ENCODE data around the gene TOPBP1.

Gene TOPBP1

DNA sequence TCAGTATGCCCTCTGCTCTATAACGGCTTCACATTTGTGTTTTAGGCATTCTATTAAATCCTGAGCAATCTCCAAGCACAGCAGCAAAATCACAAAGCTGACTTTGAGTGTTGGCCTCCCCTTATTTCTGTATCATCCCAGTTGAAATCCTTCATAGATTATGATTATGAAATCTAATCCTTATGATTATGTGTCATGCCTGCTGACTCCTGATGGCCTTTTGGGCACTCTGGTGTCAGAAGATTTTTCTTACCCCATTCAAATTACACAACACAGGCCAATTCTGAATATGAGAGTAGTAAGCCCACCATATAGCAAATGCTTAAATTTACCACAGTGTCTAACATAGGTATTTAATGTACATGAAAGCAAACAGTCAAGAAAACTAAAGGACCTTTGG is 53.9 kb downstream of the TOPBP1 start:
- peak; percentile 18 for DNase-seq (ENCODE audit: low read depth)

DNA sequence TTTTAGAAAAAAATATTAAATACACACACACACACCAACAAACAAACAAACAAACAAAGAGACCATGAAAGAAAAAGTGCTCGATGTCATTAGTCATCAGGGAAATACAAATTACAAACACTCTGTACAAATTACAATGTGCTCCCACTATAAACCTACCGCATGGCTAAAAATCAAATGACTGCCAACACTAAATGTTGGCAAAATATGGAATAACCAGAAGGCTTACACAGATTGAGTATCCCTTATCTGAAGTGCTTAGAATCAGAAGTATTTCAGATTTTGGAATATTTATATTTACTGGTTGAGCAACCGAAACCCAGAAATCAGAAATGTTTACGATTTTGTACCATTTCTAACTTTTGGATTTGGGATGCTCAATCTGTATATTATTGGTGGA is 54.8 kb downstream of the TOPBP1 start:
- no peak for DNase-seq (ENCODE audit: low read depth)

DNA sequence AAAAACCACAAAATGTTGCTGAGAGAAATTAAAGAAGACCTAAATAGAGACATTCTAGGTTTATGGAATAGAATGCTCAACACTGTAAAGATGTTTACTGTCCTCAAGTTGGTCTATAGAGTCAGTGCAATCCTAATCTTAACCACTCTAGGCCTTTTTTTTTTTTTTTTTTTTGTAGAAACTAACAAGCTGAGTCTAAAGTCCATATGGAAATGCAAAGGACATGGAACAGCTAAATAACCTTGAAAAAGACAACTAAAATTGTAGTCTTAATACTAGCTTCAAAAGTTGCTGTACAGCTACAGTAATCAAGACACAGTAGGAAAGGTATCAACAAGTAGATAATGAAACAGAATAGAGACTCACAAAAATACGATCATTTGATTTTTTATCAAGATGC is 55.4 kb downstream of the TOPBP1 start:
- no peak for DNase-seq (ENCODE audit: low read depth)

DNA sequence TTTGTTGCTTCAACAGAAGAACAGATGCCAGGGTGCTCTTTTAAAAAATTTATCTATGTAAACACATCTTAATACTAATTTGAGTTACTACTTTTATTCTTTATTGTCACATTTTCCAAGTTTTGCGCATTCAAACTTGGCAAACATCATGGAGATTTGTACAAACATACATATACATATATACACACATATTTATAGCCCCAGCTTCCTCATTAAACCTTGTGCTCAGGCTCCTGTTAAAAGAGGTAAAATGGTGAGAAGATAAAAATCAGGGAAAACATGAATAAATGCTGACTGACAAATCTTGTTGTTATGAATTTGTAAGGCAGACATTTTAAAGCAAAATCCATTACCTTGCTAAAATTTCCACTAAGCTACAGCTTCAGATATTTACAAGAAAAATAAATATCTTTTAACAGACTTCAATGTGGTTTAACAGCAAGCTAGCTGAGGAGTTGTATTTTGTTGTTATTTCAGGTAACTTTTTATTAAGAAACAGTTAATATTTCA is 61.1 kb downstream of the TOPBP1 start:
- no peak for DNase-seq (ENCODE audit: low read depth)

DNA sequence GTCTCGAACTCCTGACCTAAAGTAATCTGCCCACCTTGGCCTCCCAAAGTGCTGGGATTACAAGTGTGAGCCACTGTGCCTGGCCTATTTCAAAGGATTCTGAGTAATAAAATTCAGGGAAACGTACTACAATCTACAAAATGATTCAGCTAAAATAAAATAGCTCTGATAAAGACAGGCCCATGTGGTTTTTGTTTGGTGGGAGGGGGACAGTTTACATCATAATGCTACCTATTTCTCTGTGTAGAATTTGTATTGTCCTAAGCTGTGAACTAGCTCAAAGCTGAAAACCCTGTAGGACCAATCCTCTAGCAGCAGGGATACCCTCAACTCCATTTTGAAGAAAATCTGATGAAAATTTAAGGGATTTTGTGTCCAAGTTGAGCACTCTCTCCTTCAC is 62.5 kb downstream of the TOPBP1 start:
- DNase-seq (ENCODE audit: low read depth) = no peak

DNA sequence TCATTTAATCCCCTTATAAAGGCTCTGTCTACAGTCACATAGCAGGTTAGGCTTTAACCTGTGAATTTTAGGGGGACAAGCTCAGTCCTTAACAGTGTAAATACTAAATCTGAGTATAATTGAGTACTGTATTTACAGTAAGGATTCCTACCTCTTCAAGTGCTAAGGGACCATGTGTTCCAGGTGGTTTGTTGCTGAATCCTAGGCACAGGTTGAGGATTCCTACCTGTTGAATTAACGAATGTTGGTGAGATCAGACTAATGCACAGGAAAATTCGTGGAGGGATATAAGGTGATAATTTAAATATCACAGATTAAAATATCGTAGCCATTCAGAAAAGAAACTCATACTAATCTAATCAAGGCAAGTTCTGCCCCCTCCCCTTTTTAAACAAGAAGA is 63.3 kb downstream of the TOPBP1 start:
- DNase-seq (ENCODE audit: low read depth) = no peak

DNA sequence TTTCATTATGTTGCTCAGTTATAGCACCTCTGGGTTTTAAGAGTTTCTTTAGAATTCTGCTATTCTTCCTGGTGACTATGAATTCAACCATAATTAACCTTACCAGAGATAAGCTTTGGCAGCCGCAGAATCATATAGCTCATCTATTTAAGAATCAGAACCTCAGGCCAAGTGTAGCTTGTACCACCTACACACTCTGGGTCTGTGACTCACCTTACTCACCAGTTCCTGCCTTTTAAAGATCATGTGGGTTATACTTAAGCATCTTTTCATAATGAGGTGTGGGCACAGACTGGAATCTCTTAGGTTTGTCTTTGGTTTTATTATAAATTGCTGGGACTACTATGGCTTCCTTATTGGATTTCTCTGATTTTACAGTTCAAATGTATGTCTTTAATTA is 66.4 kb downstream of the TOPBP1 start:
- peak; percentile 59 for DNase-seq (ENCODE audit: low read depth)

DNA sequence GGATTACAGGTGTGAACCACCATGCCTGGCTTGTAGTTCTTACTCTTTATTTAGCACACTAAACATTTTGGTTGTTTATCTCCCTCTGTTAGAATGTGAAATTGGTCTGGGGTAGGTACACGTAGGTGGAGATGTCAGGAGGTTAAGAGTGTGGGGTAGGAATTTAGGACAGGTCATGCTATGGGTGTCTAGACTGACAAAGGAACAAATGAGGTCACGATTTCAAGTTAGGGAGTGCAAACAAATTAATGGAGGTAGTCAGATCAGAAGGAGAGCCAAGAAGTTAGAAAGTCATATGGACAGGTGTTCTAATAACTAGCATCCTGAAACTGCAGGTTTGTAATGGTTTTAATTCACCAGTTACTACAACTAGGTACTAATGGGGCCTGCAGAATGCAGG is 68.5 kb downstream of the TOPBP1 start:
- no peak for DNase-seq (ENCODE audit: low read depth)

DNA sequence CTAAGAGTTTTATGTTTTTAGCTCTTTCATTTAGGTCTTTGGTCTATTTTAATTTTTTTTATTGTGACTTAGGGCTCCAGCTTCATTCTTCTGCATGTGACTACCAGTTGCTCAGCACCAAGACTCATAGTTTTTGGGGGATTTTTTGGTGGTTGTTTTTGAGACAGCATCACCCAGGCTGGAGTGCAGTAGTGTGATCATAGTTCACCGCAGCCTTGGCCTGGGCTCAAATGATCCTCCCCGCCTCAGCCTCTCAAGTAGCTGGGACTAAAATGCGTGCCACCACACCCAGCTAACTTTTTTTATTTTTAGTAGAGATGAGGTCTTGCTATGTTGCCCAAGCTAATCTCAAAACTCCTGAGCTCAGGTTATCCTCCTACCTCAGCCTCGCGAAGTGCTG is 68.9 kb downstream of the TOPBP1 start:
- no peak for DNase-seq (ENCODE audit: low read depth)

DNA sequence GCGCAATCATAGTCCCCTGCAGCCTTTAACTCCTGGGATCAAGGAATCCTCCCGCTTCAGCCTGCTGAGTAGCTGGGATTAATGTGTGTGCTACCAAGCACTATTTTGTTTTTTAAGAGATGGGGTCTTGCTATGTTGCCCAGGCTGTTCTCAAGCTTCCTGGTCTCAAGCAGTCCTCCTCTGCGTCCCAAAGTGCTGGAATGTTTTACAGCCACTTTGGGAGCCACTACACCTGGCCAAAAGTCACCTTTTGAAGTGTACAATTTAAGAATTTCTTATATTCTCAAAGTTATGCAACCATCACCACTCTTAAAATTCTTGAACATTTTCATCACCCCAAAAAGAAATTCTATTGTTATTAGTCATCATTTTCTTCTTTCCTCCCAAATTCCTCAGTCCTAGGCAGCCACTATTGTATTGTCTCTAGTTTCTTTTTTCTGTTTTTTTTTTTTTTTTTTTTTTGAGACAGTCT is 70.4 kb downstream of the TOPBP1 start:
- DNase-seq (ENCODE audit: low read depth) = no peak

DNA sequence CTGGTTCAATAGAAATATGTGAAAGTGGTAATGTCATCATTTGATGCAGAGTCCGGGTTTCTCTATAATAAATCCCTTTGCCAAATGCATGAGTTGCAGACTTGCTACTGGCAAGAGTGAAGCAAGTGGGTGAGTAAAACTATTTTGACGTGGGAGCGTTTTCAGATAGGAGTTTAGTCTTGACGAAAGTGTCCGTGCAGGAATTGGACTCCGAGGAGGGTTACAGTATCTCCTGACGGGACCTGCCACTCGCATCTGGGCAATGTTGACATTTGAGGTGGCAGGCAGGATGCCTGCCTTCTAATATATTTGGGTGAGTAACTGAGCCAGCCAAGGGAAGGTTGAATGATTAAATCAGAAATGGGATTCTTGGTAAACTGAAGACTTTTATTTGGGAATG is 72.2 kb downstream of the TOPBP1 start:
- no peak for DNase-seq (ENCODE audit: low read depth)

DNA sequence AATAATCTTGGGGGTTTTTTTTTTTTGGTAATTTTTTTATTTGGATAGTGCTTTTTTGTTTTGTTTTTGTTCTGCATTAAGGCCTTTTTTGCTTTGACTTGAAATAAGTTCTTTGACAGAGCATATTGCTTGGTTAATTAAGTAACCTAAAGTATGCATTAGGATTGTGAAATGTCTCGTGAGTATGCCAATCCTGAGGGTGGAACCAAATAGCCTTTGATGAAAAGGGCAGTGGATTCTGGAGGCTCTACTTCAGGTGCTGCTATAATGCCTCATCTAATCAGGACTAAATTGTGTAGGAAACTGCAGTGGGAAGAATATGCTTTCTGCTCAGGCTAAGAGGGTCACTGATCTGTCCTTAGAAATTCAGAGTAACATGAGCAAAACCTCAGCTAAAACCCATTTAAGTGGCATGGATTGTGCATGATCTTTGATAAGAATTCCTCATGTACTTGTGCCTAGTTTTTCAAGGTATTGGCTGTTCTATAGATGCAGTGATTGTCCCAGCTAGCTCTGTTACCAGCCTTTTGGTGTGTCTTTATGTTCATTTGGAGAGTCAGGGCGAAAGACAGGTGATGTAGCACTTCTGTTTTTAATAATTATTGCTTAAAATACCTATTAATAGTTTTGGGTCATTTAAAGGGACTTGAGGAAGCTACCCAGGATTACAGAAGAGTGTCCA is 72.8 kb downstream of the TOPBP1 start:
- DNase-seq (ENCODE audit: low read depth) = no peak

DNA sequence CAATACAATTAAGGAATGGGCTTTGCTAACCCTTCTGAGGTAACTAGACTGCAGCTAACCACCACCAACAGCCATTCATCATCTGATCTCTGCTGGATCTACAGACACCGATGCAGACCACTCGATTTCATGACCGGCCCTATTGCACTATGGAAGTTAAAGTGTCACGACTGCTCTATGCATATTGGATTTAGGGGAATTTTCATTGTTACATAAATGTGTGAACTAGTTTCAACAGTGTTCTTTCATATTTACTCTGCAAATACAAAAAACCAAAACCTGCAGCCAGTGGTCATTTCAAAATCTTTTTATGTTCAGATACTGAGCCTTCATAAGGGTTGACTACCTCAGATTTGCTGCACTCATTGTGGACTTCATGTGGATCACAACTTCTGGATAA is 73.7 kb downstream of the TOPBP1 start:
- DNase-seq (ENCODE audit: low read depth) = no peak

DNA sequence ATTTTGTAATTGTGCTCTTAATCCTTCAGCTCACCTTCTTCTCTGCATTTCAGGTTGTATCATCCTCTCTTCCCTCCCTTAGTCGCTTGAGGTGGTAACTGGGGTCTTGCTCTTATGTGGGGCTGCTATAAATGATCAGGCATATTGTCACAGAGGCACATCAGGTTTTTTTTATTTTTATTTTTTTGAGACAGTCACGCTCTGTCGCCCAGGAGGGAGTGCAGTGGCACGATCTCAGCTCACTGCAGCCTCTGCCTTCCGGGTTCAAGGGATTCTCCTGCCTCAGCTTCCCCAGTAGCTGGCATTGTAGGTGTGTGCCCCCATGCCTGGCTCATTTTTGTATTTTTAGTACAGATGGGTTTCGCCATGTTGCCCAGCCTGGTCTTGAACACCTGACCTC is 78.3 kb downstream of the TOPBP1 start:
- no peak for DNase-seq (ENCODE audit: low read depth)

DNA sequence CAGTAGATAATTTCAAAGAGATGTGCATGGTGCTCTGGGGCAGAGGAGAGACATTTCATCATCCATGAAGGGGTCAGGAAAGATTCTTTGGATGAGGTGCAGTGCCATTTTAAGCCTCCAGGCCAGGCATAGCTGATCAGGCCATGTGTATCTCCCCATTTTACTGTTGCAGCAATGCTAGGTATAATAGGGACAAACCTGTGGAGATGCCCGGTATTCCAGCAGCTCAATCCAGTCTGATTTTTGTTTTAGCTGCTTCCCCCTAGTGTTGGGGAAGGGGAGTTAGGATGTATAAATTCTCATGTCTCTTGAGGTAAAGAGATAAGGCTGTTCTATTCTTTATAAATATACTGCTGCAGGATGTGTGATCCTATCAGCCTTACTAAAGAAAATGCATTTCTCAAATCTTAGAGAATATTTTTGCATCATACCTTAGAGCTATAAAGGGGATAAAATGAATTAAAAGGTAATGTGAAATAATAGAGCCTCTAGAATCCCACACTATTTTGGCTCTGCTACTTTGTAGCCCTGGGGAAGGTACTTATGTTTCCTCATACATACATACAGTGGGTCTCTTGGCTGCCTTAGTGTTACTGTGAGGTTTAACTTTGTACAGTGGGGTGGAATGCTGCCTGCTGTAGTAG is 83.1 kb downstream of the TOPBP1 start:
- peak; percentile 55 for DNase-seq (ENCODE audit: low read depth)

DNA sequence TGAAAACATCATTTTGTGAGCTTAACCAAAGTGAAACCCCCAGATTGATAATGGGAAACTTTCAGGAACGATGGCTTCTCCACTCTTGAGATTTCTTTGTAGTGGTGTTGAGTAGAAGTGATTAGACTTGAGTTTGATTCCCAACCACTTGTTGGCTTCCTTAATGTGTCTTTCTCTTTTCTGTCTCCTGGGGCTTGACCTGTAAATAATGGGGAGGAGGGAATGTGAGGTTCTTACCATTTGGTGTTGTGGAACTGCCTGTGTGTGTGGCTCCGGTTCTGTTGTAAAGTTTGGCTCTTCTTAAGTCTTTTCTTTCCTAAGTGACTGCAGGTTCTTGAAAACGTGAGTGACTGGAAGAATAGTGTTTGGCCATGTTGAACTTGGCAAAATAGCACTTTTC is 85.6 kb downstream of the TOPBP1 start:
- DNase-seq (ENCODE audit: low read depth) = no peak

DNA sequence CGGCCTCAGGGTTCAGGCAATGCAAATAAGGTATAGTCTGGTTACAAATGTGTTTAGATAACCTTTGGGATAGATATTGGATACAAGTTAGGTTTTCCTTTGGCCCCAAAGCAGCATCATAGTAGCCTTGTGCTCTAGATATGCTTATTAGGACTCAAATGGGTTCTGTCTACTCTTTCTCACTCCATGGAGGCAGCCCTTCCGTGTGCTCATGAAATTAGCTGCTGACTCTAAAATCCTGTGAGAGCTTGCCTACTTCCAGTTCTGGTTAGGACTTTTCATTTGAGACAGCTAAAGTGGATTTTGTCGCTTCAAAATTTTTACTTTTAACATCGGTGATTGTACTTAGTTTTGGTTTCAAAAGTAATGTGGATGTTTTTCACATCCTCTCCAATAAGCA is 86.7 kb downstream of the TOPBP1 start:
- DNase-seq (ENCODE audit: low read depth) = no peak

DNA sequence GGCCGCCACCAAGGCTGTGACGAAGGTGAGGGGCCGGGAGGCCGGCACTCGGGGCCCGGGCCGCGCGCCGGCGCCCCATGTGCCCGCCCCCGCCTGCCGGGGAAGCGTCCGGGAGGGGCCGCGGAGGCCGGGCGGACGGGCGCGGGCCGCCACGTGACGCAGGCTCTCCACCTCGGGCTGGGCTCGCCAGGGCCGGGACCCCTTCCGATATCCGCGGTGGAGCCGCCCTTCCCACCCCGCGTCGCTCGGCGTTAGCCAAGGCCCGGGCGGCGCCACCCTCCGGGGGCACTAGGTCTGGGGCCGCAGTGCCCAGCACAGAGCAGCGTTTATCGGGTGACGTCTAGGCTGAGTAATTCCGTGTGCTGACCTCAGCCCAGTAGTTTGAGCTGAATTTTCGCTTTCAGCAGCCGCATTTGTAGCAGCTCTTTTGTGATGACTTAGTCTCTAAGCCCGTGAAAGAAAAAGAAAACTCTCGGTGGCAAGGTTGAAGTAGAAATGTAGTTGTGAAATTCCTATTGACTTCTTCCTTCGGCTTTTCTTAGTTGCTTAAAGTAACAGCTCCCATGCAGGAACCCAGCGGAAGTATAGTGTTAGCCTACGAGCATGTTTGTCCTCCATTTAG is 87.4 kb downstream of the TOPBP1 start:
- peak; percentile 83 for DNase-seq (ENCODE audit: low read depth)

DNA sequence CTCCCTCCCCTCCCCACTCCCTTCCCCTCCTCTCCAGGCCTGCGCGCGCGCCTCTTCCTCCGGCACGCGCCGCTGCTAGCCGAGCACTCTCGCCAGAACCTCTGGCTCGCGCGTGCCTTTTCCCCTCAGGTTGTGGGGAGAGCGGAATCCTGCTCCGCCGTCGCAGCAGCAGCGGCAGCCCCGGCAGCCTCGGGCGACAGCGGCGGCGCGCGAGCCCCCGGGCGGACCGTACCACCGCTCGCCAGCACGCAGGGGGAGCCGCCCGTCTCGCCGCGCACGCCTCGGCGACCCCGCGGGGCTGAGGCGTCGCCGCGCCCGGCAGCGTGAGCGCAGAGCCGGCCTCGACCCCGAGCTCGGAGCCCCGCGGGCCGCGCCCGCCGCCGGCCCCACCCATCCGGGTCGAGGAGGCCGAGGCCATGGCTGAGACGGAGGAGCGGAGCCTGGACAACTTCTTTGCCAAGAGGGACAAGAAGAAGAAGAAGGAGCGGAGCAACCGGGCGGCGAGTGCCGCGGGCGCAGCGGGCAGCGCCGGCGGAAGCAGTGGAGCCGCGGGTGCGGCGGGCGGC is 88.0 kb downstream of the TOPBP1 start, which contains the start of gene CDV3:
TSS of gene CDV3 (plus strand) at position 58 of the 566 bp plus-strand sequence. CDS start at position 417, 359 bp downstream.
- no peak for DNase-seq (ENCODE audit: low read depth)

DNA sequence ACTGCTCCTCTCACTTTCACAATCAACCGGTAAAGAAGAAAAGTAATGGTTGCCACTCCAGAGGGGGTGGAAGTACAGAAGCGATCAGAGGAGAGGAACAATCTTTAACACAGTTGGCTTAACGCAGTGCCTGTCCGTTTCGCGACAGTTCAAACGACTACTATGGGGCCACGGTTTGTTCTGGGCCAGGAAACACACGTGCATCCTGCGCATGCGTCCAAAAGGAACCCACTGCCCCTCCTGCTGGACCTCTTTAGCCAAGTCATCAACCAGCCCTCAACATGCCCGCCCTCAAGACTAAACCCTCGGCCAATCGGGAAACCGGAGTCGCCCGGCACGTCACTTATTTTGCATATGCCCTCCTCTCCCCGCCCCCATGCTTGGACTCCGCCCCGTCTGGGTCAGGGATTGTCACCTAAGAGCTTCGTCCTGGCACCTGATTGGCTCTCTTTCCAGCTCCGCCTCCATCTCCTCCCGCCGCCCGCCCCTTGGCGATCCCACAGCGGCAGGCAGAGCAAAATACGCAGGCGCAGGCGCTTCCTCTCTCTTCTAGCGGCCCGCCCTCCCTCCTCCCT is 88.6 kb downstream of the TOPBP1 start:
- peak; percentile 100 for DNase-seq (ENCODE audit: low read depth)

DNA sequence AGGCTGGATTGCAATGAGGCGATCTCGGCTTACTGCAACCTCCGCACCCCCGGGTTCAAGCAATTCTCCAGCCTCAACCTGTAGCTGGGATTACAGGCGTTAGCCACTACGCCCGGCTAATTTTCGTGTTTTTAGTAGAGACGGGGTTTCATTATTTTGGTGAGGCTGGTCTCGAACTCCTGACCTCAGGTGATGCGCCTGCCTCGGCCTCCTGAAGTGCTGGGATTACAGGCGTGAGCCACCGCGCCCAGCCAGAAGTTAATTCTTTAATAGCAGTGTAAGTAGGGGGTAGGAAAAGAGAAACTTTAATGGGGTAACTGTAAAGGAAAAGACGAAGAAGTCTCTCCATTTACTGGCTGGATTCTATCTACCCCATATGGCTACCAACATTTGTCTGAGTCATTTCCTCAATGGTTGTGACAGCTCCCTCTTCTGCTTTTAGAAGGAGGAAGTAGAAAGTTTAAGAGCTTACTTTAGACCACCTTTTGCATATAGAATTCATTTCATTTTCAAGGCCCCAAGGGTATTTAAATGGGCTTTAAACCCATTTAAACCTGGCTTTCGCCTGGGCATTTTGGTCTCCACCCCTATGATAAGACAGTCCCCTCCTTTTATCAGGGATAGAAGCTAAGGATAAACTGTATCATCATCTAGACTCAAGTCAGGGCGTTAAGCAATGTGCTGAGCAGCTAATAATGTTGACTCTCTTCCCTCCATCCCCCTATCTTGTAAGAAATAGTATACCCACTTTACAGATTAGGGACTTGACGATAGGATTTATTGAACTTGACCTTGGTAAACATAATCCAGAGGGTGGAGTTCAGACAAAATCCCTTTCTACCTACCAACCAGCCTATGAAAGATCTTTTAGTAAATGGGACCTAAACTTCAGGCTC is 89.3 kb downstream of the TOPBP1 start:
- peak; percentile 37 for DNase-seq (ENCODE audit: low read depth)
